ENCODE results near the gene ARPC5L.

DNA sequence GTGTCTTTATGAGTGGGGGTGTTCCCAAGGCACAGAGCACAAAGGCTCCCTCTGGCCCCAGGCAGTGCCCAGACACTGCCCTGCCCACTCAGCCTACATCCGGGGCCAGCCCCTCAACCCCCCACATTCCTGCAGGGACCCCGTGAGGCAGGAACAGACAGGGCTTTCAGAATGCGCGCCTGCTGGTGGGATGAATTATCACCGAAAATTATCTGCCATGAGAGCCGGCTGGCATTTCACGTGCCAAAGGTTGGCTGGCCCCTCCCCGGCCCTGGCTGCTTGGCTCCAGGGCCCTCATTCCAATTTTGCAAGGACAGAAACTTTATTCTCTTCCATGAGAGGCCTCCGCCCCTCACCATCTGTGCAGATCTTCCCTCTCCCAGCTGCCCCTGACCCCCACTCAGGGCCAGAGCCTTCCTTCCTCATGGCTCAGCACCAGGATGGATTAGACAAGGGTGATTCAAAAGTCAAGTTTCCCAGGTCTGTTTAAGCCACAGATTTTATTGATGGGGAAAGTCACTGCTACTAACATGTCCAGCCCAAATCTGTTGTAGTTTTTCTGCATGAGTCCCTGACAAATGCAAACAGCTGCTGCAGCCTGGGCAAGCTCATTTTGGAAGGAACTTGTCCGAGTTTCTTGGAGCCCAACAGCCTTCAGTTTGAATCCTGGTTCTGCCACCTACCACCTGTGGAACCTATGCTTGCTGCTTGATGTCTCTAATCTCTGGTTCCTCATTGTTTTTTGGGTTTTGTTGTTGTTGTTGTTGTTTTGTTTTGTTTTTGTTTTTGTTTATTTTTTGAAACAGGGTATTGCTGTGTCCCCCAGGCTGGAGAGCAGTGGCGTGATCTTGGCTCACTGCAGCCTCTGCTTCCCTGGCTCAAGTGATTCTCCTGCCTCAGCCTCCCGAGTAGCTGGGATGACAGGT lies 41.0 kb upstream of the ARPC5L start:
- TF ChIP-seq POLR2AphosphoS5 (IDR thresholded peaks at IDR 0.05), result no peak
- TF ChIP-seq, protein P1, sequence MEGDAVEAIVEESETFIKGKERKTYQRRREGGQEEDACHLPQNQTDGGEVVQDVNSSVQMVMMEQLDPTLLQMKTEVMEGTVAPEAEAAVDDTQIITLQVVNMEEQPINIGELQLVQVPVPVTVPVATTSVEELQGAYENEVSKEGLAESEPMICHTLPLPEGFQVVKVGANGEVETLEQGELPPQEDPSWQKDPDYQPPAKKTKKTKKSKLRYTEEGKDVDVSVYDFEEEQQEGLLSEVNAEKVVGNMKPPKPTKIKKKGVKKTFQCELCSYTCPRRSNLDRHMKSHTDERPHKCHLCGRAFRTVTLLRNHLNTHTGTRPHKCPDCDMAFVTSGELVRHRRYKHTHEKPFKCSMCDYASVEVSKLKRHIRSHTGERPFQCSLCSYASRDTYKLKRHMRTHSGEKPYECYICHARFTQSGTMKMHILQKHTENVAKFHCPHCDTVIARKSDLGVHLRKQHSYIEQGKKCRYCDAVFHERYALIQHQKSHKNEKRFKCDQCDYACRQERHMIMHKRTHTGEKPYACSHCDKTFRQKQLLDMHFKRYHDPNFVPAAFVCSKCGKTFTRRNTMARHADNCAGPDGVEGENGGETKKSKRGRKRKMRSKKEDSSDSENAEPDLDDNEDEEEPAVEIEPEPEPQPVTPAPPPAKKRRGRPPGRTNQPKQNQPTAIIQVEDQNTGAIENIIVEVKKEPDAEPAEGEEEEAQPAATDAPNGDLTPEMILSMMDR (IDR thresholded peaks at IDR 0.05), result no peak
